Testis (tissue), 3 donors: ENCODE results near the gene BMAL1. TPM values are rescaled to one million over a fixed set of nuclear protein-coding genes. Genes with fewer than 3 reads are reported as not detected.

ENCODE experiments used
- DNase-seq: peaks from one replicate; pipeline ENCODE4 v3.0.0-alpha.2; 2019
- H3K27ac ChIP-seq, 2 donors: fragments of 200-600 bp; sonication (generic); one replicate each; pipeline ENCODE4 v1.5.1; 2019
- H3K27me3 ChIP-seq: fragments of 200-600 bp; sonication (generic); one replicate; pipeline ENCODE4 v1.5.1; 2019
- H3K36me3 ChIP-seq: fragments of 200-600 bp; sonication (generic); one replicate; pipeline ENCODE4 v1.5.1; 2017; ENCODE audit warnings: low read depth; ENCODE audit errors: missing control alignments
- H3K4me1 ChIP-seq: fragments of 200-600 bp; sonication (generic); one replicate; pipeline ENCODE4 v1.5.1; 2019
- H3K4me3 ChIP-seq, 2 donors: fragments of 200-600 bp; sonication (generic); one replicate each; pipeline ENCODE4 v1.5.1; 2017 to 2019
- H3K9me3 ChIP-seq: fragments of 200-600 bp; sonication (generic); one replicate; pipeline ENCODE4 v1.5.1; 2017
- POLR2A ChIP-seq: fragments of 450-650 bp; IDR thresholded peaks from one replicate; pipeline ENCODE4 v1.6.1; 2017; ENCODE audit warnings: antibody characterized with exemption, mild to moderate bottlenecking, moderate library complexity
- WGBS, 2 donors: methylation state at CpG; one replicate each; pipeline ENCODE4 v1.1.5; 2018; 5-methylcytosine and 5-hydroxymethylcytosine counted together
- intact Hi-C: fragments of 100-400 bp; cut with DNase I; formaldehyde crosslinking; loops from one replicate; pipeline ENCODE4 v1.15.1; 2023; ENCODE audit warnings: low total_unique reads
- polyA plus RNA-seq: library from polyadenylated mRNA; stranded (reverse); fragments of 350-450 nt; fragmentation: Illumina TruSeq; extraction: RNeasy Lipid Tissue Mini Kit (QIAGEN cat#74804); gene quantifications from one replicate; pipeline ENCODE4 v1.2.3, GENCODE V29; 2014; ENCODE audit warnings: low read depth, low replicate concordance; ENCODE audit not compliant: insufficient read depth
- total RNA-seq, 2 donors: library from RNA; depleted of rRNA; stranded (reverse); fragments of >200 nt; gene quantifications; one replicate each; pipeline ENCODE4 v1.2.3, GENCODE V29; 2016
- TF ChIP-seq, protein P1 (sequence below), 3 experiments: fragments of 450-650 bp in 2 of 3; fragments of 200-600 bp in 1 of 3; sonication (generic) in 1 of 3; IDR thresholded peaks; one replicate each; pipeline ENCODE4 v1.5.1; 2016 to 2019; ENCODE audit warnings: antibody characterized with exemption in 3 of 3, mild to moderate bottlenecking in 2 of 3, moderate library complexity in 1 of 3

The BMAL1 gene
- total and polyA plus RNA-seq, 3 donors from 2014 or later = 21.5 to 40.3 (median 35.7) TPM

DNA sequence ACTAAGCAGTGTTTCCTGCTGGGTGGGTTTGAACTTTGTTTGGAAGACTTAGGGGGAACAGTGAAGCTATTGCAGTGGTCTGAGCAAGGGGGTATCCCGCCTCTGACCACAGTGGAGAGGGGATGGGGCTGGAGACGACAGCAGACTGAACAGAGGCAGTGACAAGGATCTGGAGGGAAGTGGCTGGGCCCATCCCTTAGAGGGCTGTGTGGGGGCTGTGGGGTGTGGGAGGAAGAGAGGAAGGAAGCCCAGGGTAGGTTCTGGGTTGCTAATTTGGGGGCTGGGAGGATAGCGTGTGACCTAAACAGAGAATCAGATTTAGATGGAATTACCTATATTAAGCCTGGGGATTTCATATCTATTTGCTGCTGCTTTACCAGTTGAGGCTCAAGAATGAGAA, 70.7 kb downstream of the BMAL1 start:
- Histone ChIP-seq H3K9me3 (no peaks in the 10 kb centered on the region), H3K36me3 (no peaks in the 10 kb centered on the region), H3K27me3 (no peaks in the 10 kb centered on the region), H3K4me3 (no peak overlapping the region), H3K27ac (no peak overlapping the region), H3K4me1 (no peaks in the 10 kb centered on the region)
- TF ChIP-seq, protein P1, sequence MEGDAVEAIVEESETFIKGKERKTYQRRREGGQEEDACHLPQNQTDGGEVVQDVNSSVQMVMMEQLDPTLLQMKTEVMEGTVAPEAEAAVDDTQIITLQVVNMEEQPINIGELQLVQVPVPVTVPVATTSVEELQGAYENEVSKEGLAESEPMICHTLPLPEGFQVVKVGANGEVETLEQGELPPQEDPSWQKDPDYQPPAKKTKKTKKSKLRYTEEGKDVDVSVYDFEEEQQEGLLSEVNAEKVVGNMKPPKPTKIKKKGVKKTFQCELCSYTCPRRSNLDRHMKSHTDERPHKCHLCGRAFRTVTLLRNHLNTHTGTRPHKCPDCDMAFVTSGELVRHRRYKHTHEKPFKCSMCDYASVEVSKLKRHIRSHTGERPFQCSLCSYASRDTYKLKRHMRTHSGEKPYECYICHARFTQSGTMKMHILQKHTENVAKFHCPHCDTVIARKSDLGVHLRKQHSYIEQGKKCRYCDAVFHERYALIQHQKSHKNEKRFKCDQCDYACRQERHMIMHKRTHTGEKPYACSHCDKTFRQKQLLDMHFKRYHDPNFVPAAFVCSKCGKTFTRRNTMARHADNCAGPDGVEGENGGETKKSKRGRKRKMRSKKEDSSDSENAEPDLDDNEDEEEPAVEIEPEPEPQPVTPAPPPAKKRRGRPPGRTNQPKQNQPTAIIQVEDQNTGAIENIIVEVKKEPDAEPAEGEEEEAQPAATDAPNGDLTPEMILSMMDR (IDR thresholded peaks at IDR 0.05) = no peak
- TF ChIP-seq POLR2A = no peak
- intact Hi-C loops = no loop called here
- 62 to 76% methylated on average over 3 of the region's 3 CpGs for WGBS, 2 donors
- DNase-seq = no peak

DNA sequence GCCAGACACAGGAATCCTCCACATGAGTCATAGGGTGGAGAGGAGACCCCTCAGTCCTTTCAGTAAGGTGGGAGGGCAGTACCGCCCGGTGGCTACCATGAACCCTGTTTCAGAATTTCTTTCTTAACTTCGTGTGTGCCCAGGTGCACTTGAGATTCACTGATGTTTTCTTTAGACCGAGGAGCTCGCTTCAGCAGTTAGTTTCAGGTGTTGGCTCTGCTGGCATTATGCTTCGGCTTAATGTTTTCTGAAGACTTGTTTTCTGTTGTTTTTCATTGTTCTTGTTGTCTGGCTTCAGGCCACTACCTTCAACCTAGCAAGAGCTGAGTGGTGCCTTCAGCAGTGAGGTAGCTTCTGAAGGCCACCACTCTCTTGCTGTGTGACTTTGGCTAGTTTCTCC, 71.5 kb downstream of the BMAL1 start:
- Histone ChIP-seq H3K36me3 (no peaks in the 10 kb centered on the region), H3K9me3 (no peaks in the 10 kb centered on the region), H3K4me3 (no peak overlapping the region), H3K4me1 (no peaks in the 10 kb centered on the region), H3K27me3 (no peaks in the 10 kb centered on the region), H3K27ac (no peak overlapping the region)
- DNase-seq = no peak
- 91 to 95% methylated on average over 6 of the region's 6 CpGs for WGBS, 2 donors
- TF ChIP-seq, protein P1 (IDR thresholded peaks at IDR 0.05) = no peak
- TF ChIP-seq POLR2A = no peak
- intact Hi-C loops = no loop called here

DNA sequence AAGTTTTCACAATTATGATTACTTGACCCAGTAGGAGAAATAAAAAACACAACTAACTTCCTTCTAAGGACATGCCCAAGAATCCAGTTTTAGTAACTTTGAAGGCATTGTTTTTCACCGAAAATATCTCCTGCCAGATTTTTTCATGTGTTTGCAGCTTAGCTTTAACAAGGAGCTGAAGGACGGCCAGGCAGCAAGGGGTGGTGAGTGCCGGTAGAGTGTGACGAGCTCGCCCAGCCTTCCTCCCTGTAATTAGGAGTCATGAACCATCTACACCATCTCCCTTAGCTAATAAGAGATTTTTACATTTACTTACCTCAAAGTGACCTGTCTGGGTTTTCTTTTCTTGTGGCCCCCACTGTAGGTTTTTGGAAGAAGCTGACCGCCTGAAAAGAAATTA, 72.0 kb downstream of the BMAL1 start:
- Histone ChIP-seq H3K27me3 (no peaks in the 10 kb centered on the region), H3K27ac (no peak overlapping the region), H3K4me1 (no peaks in the 10 kb centered on the region), H3K4me3 (no peak overlapping the region), H3K36me3 (no peaks in the 10 kb centered on the region), H3K9me3 (no peaks in the 10 kb centered on the region)
- no peak for TF ChIP-seq POLR2A
- TF ChIP-seq, protein P1 (IDR thresholded peaks at IDR 0.05) = no peak
- intact Hi-C loops = no loop called here
- DNase-seq = no peak
- 89 to 93% methylated on average over 6 of the region's 6 CpGs for WGBS, 2 donors

DNA sequence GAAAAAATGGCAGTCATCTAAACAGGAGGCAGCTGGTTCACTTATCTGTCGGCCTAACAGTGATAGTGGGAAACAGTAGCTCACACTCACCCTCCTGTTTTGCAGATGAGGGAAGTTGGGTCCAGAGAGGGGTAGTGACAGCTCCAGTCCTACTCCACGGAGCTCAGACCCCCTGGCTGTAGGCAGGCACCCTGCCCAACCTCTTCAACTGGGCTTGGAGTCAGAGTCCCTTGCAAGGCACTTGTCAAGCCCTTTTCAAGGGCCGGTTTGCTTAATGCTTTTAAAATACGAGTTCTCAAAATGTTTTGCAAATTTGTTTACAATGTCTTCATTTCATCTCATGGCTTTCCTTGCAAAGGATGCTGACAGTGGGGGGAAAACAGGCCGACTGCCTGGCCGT, 75.1 kb downstream of the BMAL1 start:
- Histone ChIP-seq H3K36me3 (no peaks in the 10 kb centered on the region), H3K4me3 (no peak overlapping the region), H3K27ac (no peak overlapping the region), H3K27me3 (no peaks in the 10 kb centered on the region), H3K9me3 (no peaks in the 10 kb centered on the region), H3K4me1 (no peaks in the 10 kb centered on the region)
- intact Hi-C loops = no loop called here
- no peak for TF ChIP-seq POLR2A
- TF ChIP-seq, protein P1 (IDR thresholded peaks at IDR 0.05) = no peak
- no peak for DNase-seq
- 80 to 87% methylated on average over 6 of the region's 6 CpGs for WGBS, 2 donors

DNA sequence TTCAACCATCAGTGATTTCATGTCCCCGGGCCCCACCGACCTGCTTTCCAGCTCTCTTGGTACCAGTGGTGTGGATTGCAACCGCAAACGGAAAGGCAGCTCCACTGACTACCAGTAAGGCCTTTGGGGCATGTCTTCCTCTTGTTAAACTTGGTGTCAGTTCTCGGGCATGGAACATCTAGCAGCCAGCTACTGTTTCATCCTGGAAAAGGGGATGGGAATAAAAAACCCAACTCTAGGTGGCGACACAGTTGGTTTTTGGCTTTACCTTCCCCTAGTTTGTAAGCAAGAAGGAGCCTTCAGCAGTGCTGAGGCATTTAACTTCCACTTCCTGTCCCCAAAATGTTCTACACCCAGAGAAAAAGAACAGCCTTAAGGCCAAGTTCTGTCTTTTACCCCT, 76.7 kb downstream of the BMAL1 start:
- H3K4me1 ChIP-seq = no peaks in the 10 kb centered on the region
- no peak overlapping the region for H3K4me3 ChIP-seq
- H3K27me3 ChIP-seq = no peaks in the 10 kb centered on the region
- intact Hi-C loops = no loop called here
- 88 to 97% methylated on average over 6 of the region's 6 CpGs for WGBS, 2 donors
- no peaks in the 10 kb centered on the region for H3K36me3 ChIP-seq
- H3K27ac ChIP-seq = no peak overlapping the region
- TF ChIP-seq, protein P1 (IDR thresholded peaks at IDR 0.05) = no peak
- TF ChIP-seq POLR2A = no peak
- no peak for DNase-seq
- no peaks in the 10 kb centered on the region for H3K9me3 ChIP-seq
